ENCODE data around the gene HUS1. TPM values are rescaled to one million over a fixed set of nuclear protein-coding genes. Genes with fewer than 3 reads are reported as not detected.

The HUS1 gene
- total RNA-seq, result 34.5 TPM
- long read RNA-seq, transcript HUS1-201 (8 exons, 2,935 nt), result major isoform, 6 of 27 reads
- long read RNA-seq, partial matches to known transcripts, result 0 of 27 reads
- long read RNA-seq, other reads (novel, unspliced or antisense), result 15 of 27 reads

GRCh38 chr7:47979145-47979831, at the start of gene HUS1:
Gene HUS1 (minus strand): TSS chr7:47979615. CDS start chr7:47979519, 96 bp downstream.
- H3K9me3 ChIP-seq, result no peaks in the 10 kb centered on the region
- peak; percentile 97 for DNase-seq
- H3K36me3 ChIP-seq, result peaks cover 41% of the 10 kb centered on the region
- peak within 1 kb of the TSS; percentile 80 for H3K4me3 ChIP-seq
- intact Hi-C loops (cut with DNase I), result no loop called here
- TF ChIP-seq CTCF (IDR thresholded peaks at IDR 0.05), result no peak
- H3K4me1 ChIP-seq, result peaks cover 11% of the 10 kb centered on the region
- H3K27me3 ChIP-seq, result no peaks in the 10 kb centered on the region
- peak within 1 kb of the TSS; percentile 82 for H3K27ac ChIP-seq
- ATAC-seq, result peak; percentile 100

GRCh38 chr7:48028938-48029337, 49.5 kb upstream of the HUS1 start, which contains the start of gene SUN3:
Gene SUN3 (minus strand): TSS chr7:48029107. CDS start chr7:48028938, 169 bp downstream.
- DNase-seq, result no peak
- no peak for ATAC-seq
- H3K36me3 ChIP-seq, result no peaks in the 10 kb centered on the region
- no peaks in the 10 kb centered on the region for H3K4me1 ChIP-seq
- peaks cover 1% of the 10 kb centered on the region for H3K27me3 ChIP-seq
- no peak for TF ChIP-seq CTCF (IDR thresholded peaks at IDR 0.05)
- H3K9me3 ChIP-seq, result no peaks in the 10 kb centered on the region
- no peak within 1 kb of the TSS for H3K27ac ChIP-seq
- no peak within 1 kb of the TSS for H3K4me3 ChIP-seq
- intact Hi-C loops (cut with DNase I), result no loop called here

GRCh38 chr7:48025624-48026023, 46.2 kb upstream of the HUS1 start:
- intact Hi-C loops (cut with DNase I), result no loop called here
- Histone ChIP-seq H3K9me3 (peaks cover 4% of the 10 kb centered on the region), H3K4me1 (no peaks in the 10 kb centered on the region), H3K27ac (no peak overlapping the region), H3K4me3 (no peak overlapping the region), H3K27me3 (no peaks in the 10 kb centered on the region), H3K36me3 (no peaks in the 10 kb centered on the region)
- no peak for DNase-seq
- TF ChIP-seq CTCF (IDR thresholded peaks at IDR 0.05), result no peak
- ATAC-seq, result peak; percentile 41

GRCh38 chr7:48017674-48018073, 38.3 kb upstream of the HUS1 start:
- intact Hi-C loops (cut with DNase I), result no loop called here
- Histone ChIP-seq H3K4me3 (no peak overlapping the region), H3K27me3 (no peaks in the 10 kb centered on the region), H3K27ac (no peak overlapping the region), H3K36me3 (no peaks in the 10 kb centered on the region), H3K9me3 (peaks cover 2% of the 10 kb centered on the region), H3K4me1 (no peaks in the 10 kb centered on the region)
- TF ChIP-seq CTCF (IDR thresholded peaks at IDR 0.05), result no peak
- ATAC-seq, result no peak
- DNase-seq, result no peak

- no peak for ATAC-seq
- H3K9me3 ChIP-seq, result no peaks in the 10 kb centered on the region
- no peaks in the 10 kb centered on the region for H3K27me3 ChIP-seq
- intact Hi-C loops (cut with DNase I), result no loop called here
- H3K36me3 ChIP-seq, result no peaks in the 10 kb centered on the region
- H3K4me3 ChIP-seq, result no peak overlapping the region
- TF ChIP-seq CTCF (IDR thresholded peaks at IDR 0.05), result no peak
- H3K27ac ChIP-seq, result no peak overlapping the region
- no peaks in the 10 kb centered on the region for H3K4me1 ChIP-seq
- no peak for DNase-seq
Observed at GRCh38 chr7:48016641-48017040, 37.2 kb upstream of the HUS1 start.
